ENCODE data around the gene SESN1.
"Not testable (repeated sequence)": the region's sequence is repeated elsewhere in the genome, so short reads cannot be mapped to it uniquely, and the experiment has no call there.

The SESN1 gene

GRCh38 chr6:109094416-109095035 is at the start of gene SESN1:
TSS of gene SESN1 (minus strand) at chr6:109094846. CDS start at chr6:109094073, 773 bp downstream.
- H3K4me3 ChIP-seq (ENCODE audit: low read depth, low read length) = peak within 1 kb of the TSS; percentile 91
- DNase-seq (ENCODE audit: low read depth, low spot score) = no peak
- POLR2A ChIA-PET = interaction anchor here (0.6 to 1.9 kb wide), 8 partner anchors 9 to 535 kb away, joined by 3 to 14 read pairs (median 4); partner anchors contain the start of genes CD164, FOXO3 and ZBTB24
- TF ChIP-seq, protein P1, sequence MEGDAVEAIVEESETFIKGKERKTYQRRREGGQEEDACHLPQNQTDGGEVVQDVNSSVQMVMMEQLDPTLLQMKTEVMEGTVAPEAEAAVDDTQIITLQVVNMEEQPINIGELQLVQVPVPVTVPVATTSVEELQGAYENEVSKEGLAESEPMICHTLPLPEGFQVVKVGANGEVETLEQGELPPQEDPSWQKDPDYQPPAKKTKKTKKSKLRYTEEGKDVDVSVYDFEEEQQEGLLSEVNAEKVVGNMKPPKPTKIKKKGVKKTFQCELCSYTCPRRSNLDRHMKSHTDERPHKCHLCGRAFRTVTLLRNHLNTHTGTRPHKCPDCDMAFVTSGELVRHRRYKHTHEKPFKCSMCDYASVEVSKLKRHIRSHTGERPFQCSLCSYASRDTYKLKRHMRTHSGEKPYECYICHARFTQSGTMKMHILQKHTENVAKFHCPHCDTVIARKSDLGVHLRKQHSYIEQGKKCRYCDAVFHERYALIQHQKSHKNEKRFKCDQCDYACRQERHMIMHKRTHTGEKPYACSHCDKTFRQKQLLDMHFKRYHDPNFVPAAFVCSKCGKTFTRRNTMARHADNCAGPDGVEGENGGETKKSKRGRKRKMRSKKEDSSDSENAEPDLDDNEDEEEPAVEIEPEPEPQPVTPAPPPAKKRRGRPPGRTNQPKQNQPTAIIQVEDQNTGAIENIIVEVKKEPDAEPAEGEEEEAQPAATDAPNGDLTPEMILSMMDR (IDR thresholded peaks at IDR 0.05; ENCODE audit: insufficient read depth, low read length, missing control alignments) = peak; percentile 3
- CTCF ChIA-PET = interaction anchor here (0.8 to 13.3 kb wide), 6 partner anchors 9 to 291 kb away, joined by 3 to 85 read pairs (median 4); no protein-coding TSS in a partner anchor

DNA sequence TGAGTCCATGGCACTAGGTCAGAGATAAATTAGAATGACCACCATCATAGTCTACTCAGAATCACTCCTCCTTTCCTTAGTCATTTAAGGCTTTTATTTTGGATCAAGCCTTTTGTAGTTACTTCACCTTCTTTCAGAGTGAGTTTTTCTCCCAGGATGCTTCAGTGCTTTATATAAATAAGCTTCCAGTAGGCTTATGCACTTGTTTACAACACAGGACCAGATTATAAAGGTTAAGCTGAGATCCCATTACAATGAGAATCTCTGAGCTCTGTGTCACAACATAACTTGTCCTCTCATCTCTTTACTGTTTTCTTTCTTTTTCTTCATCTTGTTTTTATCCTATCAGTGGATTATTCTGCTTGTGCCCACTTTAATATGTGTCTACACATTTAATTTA is 48.5 kb upstream of the SESN1 start:
- ChIA-PET CTCF (no interaction called here), POLR2A (no interaction called here)
- no peak for DNase-seq (ENCODE audit: low read depth, low spot score)
- no peak overlapping the region for H3K4me3 ChIP-seq (ENCODE audit: low read depth, low read length)
- TF ChIP-seq, protein P1 (IDR thresholded peaks at IDR 0.05; ENCODE audit: insufficient read depth, low read length, missing control alignments) = no peak

- DNase-seq (ENCODE audit: low read depth, low spot score); H3K4me3 ChIP-seq (ENCODE audit: low read depth, low read length); CTCF ChIA-PET; POLR2A ChIA-PET: not testable (repeated sequence)
Observed at GRCh38 chr6:109142067-109142466, 47.4 kb upstream of the SESN1 start.

GRCh38 chr6:109139109-109139508 is 44.5 kb upstream of the SESN1 start:
- POLR2A ChIA-PET = interaction anchor here (0.6 kb wide), 1 partner anchor 939 kb away, joined by 3 read pairs; no protein-coding TSS in a partner anchor
- no peak overlapping the region for H3K4me3 ChIP-seq (ENCODE audit: low read depth, low read length)
- CTCF ChIA-PET = no interaction called here
- no peak for DNase-seq (ENCODE audit: low read depth, low spot score)
- TF ChIP-seq, protein P1 (IDR thresholded peaks at IDR 0.05; ENCODE audit: insufficient read depth, low read length, missing control alignments) = no peak

DNA sequence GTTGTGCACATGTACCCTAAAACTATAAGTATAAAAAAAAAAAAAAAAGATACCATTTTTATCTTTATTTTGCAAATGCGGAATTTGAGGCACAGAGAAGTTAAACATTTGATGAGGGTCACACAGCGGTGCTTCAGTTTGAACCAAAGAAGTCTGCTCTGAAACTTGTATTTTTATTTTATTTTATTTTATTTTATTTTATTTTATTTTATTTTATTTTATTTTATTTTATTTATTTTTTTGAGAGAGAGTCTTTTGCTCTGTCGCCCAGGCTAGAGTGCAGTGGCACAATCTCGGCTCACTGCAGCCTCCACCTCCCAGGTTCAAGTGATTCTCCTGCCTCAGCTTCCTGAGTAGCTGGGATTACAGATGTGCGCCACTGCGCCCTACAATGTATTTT is 41.9 kb upstream of the SESN1 start:
- DNase-seq (ENCODE audit: low read depth, low spot score); POLR2A ChIA-PET; H3K4me3 ChIP-seq (ENCODE audit: low read depth, low read length); CTCF ChIA-PET: not testable (repeated sequence)

- H3K4me3 ChIP-seq (ENCODE audit: low read depth, low read length); POLR2A ChIA-PET; DNase-seq (ENCODE audit: low read depth, low spot score); CTCF ChIA-PET: not testable (repeated sequence)
Observed at GRCh38 chr6:109136039-109136438, 41.4 kb upstream of the SESN1 start.

DNA sequence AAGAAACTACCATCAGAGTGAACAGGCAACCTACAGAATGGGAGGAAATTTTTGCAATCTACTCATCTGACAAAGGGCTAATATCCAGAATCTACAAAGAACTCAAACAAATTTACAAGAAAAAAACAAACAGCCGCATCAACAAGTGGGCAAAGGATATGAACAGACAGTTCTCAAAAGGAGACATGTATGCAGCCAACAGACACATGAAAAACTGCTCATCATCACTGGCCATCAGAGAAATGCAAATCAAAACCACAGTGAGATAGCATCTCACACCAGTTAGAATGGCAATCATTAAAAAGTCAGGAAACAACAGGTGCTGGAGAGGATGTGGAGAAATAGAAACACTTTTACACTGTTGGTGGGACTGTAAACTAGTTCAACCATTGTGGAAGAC is 41.0 kb upstream of the SESN1 start:
- H3K4me3 ChIP-seq (ENCODE audit: low read depth, low read length); POLR2A ChIA-PET; CTCF ChIA-PET; DNase-seq (ENCODE audit: low read depth, low spot score): not testable (repeated sequence)

DNA sequence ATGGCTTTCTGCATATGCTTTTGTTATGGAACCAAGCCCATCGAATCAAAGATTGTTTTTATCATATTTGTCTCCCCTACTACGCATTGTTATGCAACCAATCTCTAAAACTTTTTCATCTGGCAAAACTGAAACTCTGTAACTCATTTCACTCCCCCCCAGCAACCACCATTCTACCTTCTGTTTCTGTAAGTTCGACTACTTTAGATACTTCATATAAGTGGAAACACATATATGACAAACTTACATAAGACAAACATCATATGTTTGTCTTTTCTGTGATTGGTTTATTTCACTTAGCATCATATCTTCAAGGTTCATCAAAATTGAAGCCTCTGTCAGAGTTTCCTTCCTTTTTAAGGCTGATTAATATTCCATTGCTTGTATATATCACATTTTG is 35.4 kb upstream of the SESN1 start:
- ChIA-PET CTCF (no interaction called here), POLR2A (no interaction called here)
- DNase-seq (ENCODE audit: low read depth, low spot score) = no peak
- no peak overlapping the region for H3K4me3 ChIP-seq (ENCODE audit: low read depth, low read length)
- TF ChIP-seq, protein P1 (IDR thresholded peaks at IDR 0.05; ENCODE audit: insufficient read depth, low read length, missing control alignments) = no peak
